ENCODE data around the gene SPACA1.
A peak's percentile ranks its signal among the peaks of the same experiment; 100 is the strongest.
"Not testable (repeated sequence)": the region's sequence is repeated elsewhere in the genome, so short reads cannot be mapped to it uniquely, and the experiment has no call there.

The SPACA1 gene, protein sequence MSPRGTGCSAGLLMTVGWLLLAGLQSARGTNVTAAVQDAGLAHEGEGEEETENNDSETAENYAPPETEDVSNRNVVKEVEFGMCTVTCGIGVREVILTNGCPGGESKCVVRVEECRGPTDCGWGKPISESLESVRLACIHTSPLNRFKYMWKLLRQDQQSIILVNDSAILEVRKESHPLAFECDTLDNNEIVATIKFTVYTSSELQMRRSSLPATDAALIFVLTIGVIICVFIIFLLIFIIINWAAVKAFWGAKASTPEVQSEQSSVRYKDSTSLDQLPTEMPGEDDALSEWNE
- total RNA-seq = 0 reads per million in 4 donors

DNA sequence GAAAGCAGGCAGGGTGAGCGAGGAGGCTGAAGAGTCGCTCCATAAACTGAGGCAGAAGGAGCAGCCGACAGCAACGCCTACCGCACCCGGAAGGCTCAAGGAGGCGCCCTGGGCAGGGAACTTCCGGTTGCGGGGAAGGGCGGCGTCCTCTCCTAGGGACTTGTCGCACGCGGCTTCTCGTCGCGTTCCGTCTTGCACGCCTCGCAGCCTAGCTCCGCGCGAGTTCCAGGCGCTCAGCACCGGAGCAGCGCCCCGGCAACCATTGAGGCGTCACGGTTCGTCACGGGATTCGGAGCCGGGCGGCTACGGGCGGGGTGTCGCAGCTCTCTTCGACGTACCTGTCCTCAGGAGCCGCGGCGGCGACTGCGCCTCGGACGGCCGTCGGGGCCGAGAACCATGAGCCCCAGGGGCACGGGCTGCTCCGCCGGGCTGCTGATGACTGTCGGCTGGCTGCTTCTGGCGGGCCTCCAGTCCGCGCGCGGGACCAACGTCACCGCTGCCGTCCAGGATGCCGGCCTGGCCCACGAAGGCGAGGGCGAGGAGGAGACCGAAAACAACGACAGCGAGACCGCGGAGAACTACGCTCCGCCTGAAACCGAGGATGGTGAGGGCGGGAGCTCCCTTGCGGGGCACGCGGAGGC lies at the start of gene SPACA1:
SPACA1 (plus strand) TSS at position 332 of the 641 bp plus-strand sequence; CDS start at position 397, 65 bp downstream.
- no peak for DNase-seq

- no peak for DNase-seq
These were observed 46.9 kb upstream of the SPACA1 start for GRCh38 chr6:88000713-88001112.

DNA sequence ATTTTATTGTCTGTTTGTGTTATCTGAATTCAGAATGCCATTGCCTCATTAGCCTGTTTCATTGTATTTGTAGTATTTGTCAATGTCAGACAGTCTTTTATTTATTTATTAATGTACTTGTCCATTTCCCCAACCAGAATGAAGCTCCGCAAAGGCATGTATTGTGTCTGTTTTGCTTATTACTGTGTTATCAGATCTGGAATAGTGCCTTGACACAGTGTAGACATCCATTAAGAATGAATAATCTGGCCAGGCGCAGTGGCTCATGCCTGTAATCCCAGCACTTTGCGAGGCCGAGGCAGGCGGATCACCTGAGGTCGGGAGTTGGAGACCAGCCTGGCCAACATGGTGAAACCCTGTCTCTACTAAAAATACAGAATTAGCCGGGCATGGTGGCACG lies 46.4 kb upstream of the SPACA1 start:
- not testable (repeated sequence) for DNase-seq

DNA sequence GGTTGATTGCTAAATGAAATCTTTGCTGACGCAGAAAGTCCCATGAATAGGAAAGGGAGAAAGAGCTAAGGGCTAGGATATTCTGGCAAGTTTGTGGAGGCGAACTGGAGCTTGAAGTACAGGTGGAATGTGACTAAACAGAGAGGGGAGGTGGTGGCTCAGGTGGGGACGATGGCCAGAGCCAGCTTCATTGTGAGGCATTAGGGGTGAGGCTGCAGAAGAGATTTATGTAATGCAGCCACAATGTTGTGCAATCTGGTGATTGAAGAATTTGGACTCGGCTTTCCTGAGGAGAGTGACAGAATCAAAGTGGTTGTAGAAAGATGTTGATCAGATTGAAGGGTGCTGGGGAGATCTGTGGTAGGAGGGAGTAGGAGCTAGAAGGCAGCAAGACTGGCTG lies 42.9 kb upstream of the SPACA1 start:
- no peak for DNase-seq

DNA sequence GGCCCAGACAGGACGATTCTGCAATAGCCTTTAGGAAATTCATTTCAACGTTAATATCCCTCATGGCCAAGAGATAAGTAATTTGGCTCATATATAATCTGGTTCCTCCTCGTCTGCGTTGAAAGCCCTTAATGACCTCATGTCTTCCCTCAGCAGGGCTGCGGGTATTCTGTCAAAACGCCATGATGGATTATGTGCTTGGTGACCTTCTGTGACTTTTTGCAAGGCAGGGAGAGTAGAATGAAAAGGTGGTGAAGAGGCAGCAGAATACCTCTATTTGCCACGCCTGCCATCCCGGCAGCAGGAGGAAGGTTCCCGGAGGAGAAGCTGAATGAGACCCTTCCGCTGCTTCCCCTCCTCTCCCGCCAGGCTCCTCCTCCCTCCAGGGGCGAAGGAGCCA lies 41.1 kb upstream of the SPACA1 start:
- DNase-seq = no peak

GRCh38 chr6:88008411-88008810 lies 39.2 kb upstream of the SPACA1 start:
- no peak for DNase-seq

- DNase-seq = no peak
These were observed 38.8 kb upstream of the SPACA1 start for GRCh38 chr6:88008831-88009231.

DNA sequence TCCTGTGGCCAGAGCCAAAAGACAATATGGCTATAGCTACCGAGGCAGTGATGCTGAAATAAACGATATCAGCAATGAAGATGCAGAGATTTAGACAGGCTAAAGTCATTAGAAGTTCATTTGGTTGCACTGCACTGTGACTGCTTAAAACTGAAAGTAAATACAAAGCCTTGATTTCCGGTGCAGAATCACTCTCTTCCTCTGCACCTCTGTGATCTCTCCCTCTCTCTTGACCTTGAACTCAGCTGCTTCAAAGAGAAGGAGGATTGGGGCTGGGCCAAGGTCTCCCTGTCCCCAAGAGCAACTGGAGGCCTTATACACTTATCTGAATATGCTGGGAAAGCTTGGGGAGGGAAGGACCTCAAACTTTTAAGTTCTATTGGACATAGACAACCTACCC lies 34.6 kb upstream of the SPACA1 start:
- peak in 1 of 5 donors; percentile 55 for DNase-seq

- no peak for DNase-seq
These were observed 34.1 kb upstream of the SPACA1 start for GRCh38 chr6:88013554-88013953.

DNA sequence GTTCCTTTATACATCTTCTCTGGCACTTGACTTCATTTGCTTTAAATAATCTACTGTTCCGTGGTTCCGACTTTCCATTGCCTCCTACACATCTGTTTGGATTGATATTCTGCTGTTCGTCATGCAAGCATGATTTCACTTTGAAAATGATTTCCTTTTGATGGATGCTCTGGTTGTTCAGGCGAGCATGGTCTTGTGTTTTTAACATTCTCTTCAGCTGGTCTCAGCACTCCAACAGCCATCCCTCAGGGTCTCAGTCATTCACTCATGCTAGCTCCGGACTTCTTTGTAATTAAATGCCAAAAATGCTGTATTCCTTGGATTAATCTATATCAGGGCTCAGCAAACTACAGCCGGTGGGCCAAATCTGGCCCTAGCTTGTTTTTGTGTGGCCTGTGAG lies 27.2 kb upstream of the SPACA1 start:
- no peak for DNase-seq

- DNase-seq = no peak
These were observed 22.9 kb upstream of the SPACA1 start for GRCh38 chr6:88024696-88025095.

DNA sequence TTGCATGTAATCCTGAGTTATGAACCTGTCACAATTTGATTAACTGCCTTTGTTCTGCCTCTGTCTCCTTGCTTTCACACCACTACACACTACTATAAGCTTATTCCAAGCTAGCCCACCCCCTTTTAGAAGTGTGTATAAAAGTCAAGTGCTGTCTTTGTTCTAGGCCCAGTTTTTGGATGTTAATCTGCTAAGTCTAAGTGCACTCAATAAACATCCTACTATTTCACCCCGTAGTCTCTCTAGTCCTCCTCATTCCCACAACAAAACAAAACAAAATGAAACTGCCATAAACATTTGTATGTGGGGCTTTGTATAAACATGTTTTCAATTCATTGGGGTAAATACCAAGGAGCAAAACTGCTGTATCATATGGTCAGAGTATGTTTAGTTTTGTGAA lies 16.1 kb upstream of the SPACA1 start:
- no peak for DNase-seq

- no peak for DNase-seq
These were observed 3.1 kb upstream of the SPACA1 start for GRCh38 chr6:88044530-88044929.

- DNase-seq = no peak
These were observed 2.0 kb upstream of the SPACA1 start for GRCh38 chr6:88045521-88046136.

DNA sequence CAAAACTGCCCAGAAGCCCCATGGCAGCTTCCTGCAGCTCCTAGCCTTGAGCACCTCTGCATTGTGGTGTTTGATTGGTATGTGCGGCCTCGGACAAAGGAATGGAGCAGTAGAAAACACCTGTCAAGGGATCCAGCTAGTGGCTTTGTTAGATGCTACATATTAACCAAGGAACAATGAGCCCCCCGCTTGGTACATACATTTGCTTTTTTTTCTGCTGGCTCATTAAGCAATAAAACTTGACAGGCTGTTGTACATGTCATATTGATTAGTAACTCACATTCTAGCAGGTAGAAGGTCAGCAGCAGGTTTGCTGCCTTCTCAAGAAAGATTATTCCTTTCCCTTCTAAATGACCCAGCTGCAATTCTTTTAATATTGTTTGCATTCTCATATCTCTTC lies 937 bp downstream of the SPACA1 start:
- DNase-seq = no peak

GRCh38 chr6:88050140-88050818 lies 2.6 kb downstream of the SPACA1 start:
- DNase-seq = no peak

GRCh38 chr6:88059191-88059590 lies 11.6 kb downstream of the SPACA1 start:
- DNase-seq = no peak

DNA sequence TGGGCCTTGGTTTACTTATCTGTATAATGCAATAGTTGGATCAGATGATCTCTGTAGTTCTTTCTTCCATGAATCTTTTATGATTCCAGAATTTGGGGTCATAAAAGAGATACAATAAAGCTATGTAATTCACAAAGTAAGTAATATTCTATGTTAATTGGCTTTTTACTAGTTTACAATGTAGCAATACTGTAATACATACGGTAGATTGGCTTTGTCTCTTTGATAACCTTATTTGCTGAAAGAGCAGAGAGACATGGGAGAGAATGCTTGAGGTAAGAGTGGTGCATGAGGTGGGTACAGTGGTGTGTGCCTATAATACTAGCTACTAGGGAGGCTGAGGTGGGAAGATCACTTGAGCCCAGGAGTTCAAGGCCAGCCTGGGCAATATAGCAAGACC lies 14.7 kb downstream of the SPACA1 start:
- no peak for DNase-seq

DNA sequence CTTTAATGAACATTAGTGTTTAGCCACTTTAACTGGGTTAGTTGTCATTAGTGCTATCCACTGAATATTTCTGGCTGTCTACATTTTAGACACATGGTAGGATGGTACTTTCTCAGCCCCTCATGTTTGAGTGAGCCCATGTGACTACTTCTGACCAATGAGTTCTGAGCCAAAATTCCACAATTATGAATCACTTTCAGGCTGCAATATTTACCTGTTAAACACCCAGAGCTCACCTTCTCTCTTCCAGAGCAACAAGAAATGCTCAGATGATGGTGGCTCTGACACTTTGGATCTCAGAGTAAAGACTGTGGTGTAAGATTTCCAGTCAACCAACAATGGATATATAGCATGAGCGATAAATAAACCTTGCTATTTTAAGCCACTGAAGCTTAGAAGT lies 24.8 kb downstream of the SPACA1 start:
- DNase-seq = no peak

DNA sequence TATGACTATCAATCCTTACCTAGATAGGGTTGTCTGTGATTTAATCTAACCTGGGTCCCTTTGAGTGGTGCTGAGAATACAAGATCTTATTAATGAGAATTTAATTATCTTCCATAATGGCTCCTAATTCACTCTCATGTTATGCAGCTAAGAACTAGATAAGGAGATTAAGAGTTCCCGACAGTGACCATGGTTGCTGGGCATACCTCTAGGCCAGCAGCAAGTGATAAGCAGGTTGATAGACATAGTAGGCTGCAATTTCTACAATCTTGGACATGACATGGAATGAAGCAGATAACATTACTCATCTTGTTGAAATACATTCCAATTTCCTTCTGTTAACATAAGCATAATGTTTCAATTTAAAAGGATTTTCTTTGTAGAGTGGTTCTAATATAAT lies 27.1 kb downstream of the SPACA1 start:
- no peak for DNase-seq

GRCh38 chr6:88077305-88077704 lies 29.7 kb downstream of the SPACA1 start:
- no peak for DNase-seq

DNA sequence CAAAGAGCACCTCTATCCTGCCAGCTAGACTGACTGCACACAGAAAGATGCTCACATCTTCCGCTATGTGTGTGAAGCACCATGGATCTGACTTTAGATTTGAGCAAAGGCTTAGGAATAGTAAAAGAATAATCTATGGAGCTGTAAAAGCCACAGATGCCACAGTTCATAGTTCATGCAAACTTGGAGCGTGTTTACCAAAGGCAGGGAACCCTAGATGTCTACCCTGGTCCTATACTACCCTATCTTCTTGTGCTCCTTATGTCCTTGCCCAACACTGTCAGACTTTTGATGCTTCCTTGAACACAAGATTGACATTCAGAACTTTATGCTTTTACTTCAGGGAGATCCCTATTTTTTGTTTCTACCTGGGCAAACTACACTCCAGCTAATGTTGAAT lies 39.2 kb downstream of the SPACA1 start:
- DNase-seq = no peak

GRCh38 chr6:88089708-88090107 lies 42.1 kb downstream of the SPACA1 start:
- no peak for DNase-seq

Measured in T-helper 1 cell (primary cell).